ENCODE results near the gene RALBP1. TPM values are rescaled to one million over a fixed set of nuclear protein-coding genes. Genes with fewer than 3 reads are reported as not detected.

The RALBP1 gene
- total and polyA plus RNA-seq, 2 of the 8 experiments (the other 6 are each of a cell fraction or from before 2014, with no cell fraction given): 40.3 to 67.8 TPM

GRCh38 chr18:9550429-9550828 is 75.1 kb downstream of the RALBP1 start:
- peaks cover 3% of the 10 kb centered on the region in 2 experiments for H4K20me1 ChIP-seq (replicated peaks in 1 of 2; ENCODE audit: control insufficient read depth in 1 of 2, insufficient read depth in 2 of 2, low read length in 2 of 2)
- peaks cover 5 to 8% of the 10 kb centered on the region in 2 experiments; a peak in 3 of 4 replicates for H3K9me3 ChIP-seq (ENCODE audit: insufficient read depth in 2 of 2, low read depth in 1 of 2, low read length in 1 of 2)
- H3K23ac ChIP-seq (ENCODE audit: insufficient read length): no peak overlapping the region
- H3K23me2 ChIP-seq (ENCODE audit: low read depth, low read length): no peaks in the 10 kb centered on the region
- DNase-seq (ENCODE audit: low read depth in 1 of 2, low spot score in 2 of 2) (no peak), FAIRE-seq (no peak)
- CTCF ChIA-PET (ENCODE audit: partially characterized antibody): interaction anchor here (0.8 to 1.2 kb wide), 2 partner anchors 17 to 24 kb away, joined by 3 read pairs; no protein-coding TSS in a partner anchor
- H3K36me3 ChIP-seq (ENCODE audit: control insufficient read depth in 2 of 4, insufficient read depth in 4 of 4, low read length in 3 of 4): peaks cover 17 to 70% (median 52%) of the 10 kb centered on the region in 4 experiments
- H4K5ac ChIP-seq (ENCODE audit: insufficient read length, low read depth, low read length): no peak overlapping the region
- H3K56ac ChIP-seq (replicated peaks; ENCODE audit: insufficient read length, low read depth, low read length): no peak overlapping the region
- no peak overlapping the region for H4K91ac ChIP-seq (replicated peaks; ENCODE audit: insufficient read length, low read length)
- H3K18ac ChIP-seq (ENCODE audit: extremely low read depth, low read length): no peak overlapping the region
- no peak overlapping the region for H3K27ac ChIP-seq (ENCODE audit: low read depth, low read length)
- no peak overlapping the region for H2BK120ac ChIP-seq (replicated peaks; ENCODE audit: low read depth, low read length)
- H2BK12ac ChIP-seq (ENCODE audit: low read depth, low read length): no peak overlapping the region
- H3K14ac ChIP-seq (ENCODE audit: insufficient read length): no peak overlapping the region
- no peak overlapping the region for H3K4me3 ChIP-seq (ENCODE audit: extremely low read depth in 1 of 4, insufficient read depth in 2 of 4, low read depth in 3 of 4, low read length in 4 of 4)
- no peak overlapping the region for H3K9ac ChIP-seq (replicated peaks in 1 of 4; ENCODE audit: extremely low read depth in 1 of 4, low read depth in 3 of 4, low read length in 3 of 4)
- no peak overlapping the region for H2BK5ac ChIP-seq (ENCODE audit: low read depth, low read length)
- no peak overlapping the region for H2BK20ac ChIP-seq (ENCODE audit: low read length)
- no peak overlapping the region for H3K4ac ChIP-seq (replicated peaks; ENCODE audit: insufficient read length, low read depth, low read length)
- H2BK15ac ChIP-seq (ENCODE audit: low read length): no peak overlapping the region
- no peaks in the 10 kb centered on the region for H3K79me2 ChIP-seq (ENCODE audit: control insufficient read depth in 1 of 2, insufficient read depth in 2 of 2, low read length in 2 of 2)
- H2AFZ ChIP-seq (ENCODE audit: low read length): no peak overlapping the region
- WGBS, 2 experiments (ENCODE audit: extremely low coverage in 1 of 2, insufficient coverage in 1 of 2, insufficient read length in 1 of 2, insufficient replicate concordance in 2 of 2, low coverage in 1 of 2, low lambda C conversion rate in 2 of 2, missing lambda C conversion rate in 1 of 2): 93% methylated on average over 4 of the region's 4 CpGs; no CpG with 5 or more reads in 1 of the 2 experiments
- POLR2A ChIA-PET (ENCODE audit: partially characterized antibody): interaction anchor here (1.0 kb wide), 1 partner anchor 16 kb away, joined by 3 read pairs; no protein-coding TSS in a partner anchor
- no peak for TF ChIP-seq E2F6 (IDR thresholded peaks at IDR 0.05)
- TF ChIP-seq ZNF274 (IDR thresholded peaks at IDR 0.05; ENCODE audit: borderline replicate concordance, extremely low read depth, low read length): no peak
- no peak for TF ChIP-seq BRCA1 (IDR thresholded peaks at IDR 0.05; ENCODE audit: low read depth, low read length)
- TF ChIP-seq KDM4A (IDR thresholded peaks at IDR 0.05; ENCODE audit: low read depth, low read length, severe bottlenecking): no peak
- no peak for TF ChIP-seq EGR1 (IDR thresholded peaks at IDR 0.05; ENCODE audit: borderline replicate concordance, low read depth, low read length)
- no peak for TF ChIP-seq TAF1 (IDR thresholded peaks at IDR 0.05; ENCODE audit: low read depth, low read length)
- no peak for TF ChIP-seq KDM5A (IDR thresholded peaks at IDR 0.05; ENCODE audit: low read length)
- TF ChIP-seq FOSL1 (IDR thresholded peaks at IDR 0.05; ENCODE audit: insufficient read depth, low read depth, low read length): no peak
- H3K4me2 ChIP-seq (ENCODE audit: insufficient read depth in 1 of 2, low read depth in 2 of 2, low read length in 2 of 2): no peak overlapping the region
- H3K79me1 ChIP-seq (ENCODE audit: low read depth, low read length): no peaks in the 10 kb centered on the region
- H4K8ac ChIP-seq (ENCODE audit: extremely low read depth, insufficient read depth, low read length): no peak overlapping the region
- H3K4me1 ChIP-seq (replicated peaks in 1 of 4; ENCODE audit: control insufficient read depth in 3 of 4, insufficient read depth in 4 of 4, low read length in 3 of 4): peaks cover 0 to 8% (median 0%) of the 10 kb centered on the region in 4 experiments; a peak in 1 of 7 replicates
- no peaks in the 10 kb centered on the region; a peak in 1 of 7 replicates for H3K27me3 ChIP-seq (replicated peaks in 1 of 4; ENCODE audit: control insufficient read depth in 3 of 4, extremely low read depth in 1 of 4, insufficient read depth in 3 of 4, low read length in 3 of 4)
- H2AK5ac ChIP-seq (ENCODE audit: low read depth, low read length): no peak overlapping the region

Data from H1 (cell line).